HG03342 (cell line): ENCODE measurements around the gene ETV2.
"Not testable (repeated sequence)": the region's sequence is repeated elsewhere in the genome, so short reads cannot be mapped to it uniquely, and the experiment has no call there.

Experiments used
- ATAC-seq: cut with Tn5 transposase; IDR thresholded peaks from one replicate; pipeline ENCODE4 v1.9.1; 2021; ENCODE audit warnings: mild to moderate bottlenecking, moderate library complexity; ENCODE audit not compliant: unreplicated experiment

Gene ETV2

DNA sequence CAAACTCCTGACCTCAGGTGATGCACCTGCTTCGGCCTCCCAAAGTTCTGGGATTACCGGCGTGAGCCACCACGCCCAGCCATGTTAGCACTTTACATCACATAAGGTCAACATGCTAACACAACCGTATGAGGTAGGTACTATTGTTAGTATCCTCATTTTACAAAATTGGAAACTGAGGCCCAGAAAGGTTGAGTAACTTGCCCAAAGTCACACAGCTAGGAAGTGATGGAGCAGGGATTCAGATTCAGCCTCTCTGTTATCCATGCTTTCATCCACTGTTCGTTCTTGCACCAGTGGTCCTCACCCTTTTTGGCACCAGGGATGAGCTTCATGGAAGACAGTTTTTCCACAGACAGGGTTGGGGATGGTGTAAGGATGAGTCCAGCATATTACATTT is 15.2 kb downstream of the ETV2 start:
- no peak for ATAC-seq

DNA sequence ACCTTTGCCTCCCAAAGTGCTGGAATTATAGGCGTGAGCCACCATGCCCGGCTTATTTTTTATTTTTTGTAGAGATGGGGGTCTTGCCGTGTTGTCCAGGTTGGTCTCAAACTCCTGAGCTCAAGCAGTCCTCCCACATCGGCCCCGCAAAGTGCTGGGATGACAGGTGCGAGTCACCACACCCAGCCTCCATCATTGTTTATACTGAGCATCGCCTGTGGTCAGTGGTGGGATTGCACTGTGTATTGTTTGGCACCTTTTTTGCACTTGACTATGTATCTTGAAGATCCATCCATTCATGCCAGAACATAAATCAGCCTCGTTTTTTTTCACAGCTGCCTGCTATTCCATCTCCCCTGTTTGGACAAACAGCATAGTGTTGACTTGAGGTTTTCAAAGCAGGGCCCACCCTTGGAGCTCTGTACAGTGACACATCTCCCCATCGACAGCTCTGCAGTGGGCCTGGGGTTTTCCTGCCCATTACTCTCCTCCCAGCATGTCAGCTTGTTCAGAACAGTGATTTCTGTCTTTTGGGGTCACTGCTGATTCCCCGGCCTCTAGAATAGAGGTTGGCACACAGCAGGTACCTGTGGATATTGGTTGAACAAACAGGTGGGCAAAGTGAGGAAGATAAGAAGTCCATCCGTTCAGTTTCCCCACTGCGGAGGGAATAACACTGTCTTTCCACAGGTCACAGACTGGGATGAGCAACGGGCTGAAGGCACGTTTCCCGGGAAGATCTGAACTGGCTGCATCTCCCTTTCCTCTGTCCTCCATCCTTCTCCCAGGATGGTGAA is 16.6 kb downstream of the ETV2 start:
- ATAC-seq, result no peak

DNA sequence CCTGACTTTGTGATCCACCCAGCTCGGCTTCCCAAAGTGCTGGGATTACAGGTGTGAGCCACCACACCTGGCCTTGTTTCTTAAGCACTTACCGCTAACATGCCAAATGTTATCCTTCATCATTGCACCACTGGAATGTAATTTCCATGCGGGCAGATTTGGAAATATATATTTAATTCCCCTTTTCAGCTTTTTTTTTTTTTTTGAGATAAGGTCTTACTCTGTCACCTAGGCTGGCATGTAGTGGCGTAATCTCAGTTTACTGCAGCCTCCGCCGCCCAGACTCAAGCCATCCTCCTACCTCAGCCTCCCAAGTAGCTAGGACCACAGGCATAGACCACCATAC is 20.4 kb downstream of the ETV2 start:
- ATAC-seq, result no peak

DNA sequence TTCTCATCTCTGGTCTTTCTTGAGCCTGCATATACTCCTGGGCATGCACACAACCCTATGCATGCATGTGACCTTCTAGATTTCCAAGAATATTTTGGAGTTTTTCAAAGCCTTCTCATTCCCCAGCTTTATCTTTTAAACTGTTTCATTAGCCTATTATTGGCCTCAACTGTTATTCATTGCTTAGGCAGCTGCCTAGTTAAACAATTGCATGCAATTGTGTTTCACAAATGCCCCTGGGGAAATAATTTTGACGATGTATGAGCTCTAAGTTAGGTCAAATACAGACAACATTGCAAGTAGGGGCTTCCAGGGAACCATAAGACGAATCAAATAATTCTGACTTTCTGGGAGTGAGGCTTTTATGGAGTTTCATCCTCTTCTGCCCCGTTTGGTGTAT is 22.4 kb downstream of the ETV2 start:
- ATAC-seq, result no peak

DNA sequence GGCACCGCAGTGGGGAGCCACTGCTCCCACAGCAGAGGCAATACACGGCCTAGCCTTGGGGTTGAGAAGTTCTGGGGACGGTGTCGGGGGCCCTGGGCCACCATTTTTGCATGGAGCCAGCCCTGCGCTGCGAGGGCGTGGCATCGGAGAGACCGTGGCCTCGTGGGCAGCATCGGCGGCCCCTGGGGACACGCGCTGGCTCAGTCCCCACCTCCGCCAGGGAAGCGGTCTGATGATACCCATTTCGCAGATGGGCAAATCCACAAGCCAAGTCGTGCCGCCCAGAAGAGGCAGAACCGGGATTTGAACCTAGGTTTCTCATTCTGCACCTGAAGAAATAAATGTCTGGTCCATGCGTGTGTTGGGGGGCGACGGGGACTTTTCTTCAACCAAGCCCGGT is 23.6 kb downstream of the ETV2 start:
- ATAC-seq, result no peak

DNA sequence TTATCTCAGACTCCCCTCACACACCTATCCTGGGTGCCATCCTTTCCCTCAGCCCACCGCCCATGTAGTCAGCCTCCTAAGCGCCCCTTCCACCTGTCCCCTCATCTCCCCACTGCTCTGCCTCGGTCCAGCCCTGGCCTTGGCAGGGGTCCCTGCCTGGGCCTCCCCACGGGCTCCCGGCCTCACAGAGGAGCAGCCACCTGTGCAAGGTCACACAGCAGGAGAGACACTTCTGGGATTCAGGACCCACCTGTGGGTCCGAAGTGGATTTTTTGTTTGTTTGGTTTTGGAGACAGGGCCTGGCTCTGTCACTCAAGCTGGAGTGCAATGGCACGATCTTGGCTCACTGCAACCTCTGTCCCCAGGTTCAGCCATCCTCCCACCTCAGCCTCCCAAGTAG is 24.1 kb downstream of the ETV2 start:
- ATAC-seq, result no peak

DNA sequence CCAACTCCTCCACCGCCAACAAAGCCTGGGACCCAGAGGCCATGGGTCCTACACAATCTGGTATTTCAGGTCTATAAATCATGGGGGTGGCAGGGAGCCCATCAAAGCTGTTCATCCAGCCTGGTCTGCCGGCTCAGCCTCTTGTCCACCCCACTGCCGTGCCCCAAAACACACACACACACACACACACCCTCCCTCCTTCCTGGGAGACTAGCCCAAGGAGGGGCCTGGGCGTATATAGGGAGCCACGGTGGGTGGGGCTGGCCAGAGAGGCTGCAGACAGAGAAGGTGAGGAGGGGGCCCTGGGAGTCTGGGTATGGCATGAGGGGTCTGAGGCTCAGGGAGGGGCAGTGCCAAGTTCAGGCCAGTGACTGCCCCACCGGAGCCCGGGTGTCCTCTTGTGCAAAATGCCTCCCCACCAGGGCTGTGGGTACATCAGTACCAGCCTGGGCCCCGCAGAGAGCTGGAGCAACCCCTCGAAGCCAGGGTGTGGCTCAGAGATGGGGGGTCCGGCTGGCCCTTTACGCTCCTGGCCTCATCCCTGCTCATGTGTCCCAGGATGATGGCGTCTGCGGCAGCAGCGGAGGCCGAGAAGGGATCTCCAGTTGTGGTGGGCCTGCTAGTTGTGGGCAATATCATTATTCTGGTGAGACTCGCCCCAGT is 24.8 kb downstream of the ETV2 start, which contains the start of gene UPK1A:
UPK1A (plus strand) TSS at position 267 of the 663 bp plus-strand sequence; CDS start at position 563, 296 bp downstream.
- no peak for ATAC-seq

DNA sequence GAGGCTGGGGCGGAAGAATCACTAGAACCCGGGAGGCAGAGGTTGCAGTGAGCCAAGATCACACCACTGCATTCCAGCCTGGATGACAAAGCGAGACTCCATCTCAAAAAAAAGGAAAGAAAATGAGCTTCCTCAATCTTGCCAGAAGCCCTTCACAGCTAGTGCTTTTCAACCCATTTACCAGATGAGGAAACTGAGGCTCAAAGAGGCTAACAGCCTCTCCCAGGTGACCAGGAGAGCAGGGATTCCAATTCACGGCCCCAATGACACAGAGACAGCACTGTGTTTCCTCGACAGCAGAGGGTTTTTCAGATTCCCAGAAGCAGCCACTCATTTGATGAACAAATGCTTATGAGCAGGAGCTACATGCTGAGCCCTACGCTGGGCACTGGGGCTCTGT is 28.0 kb downstream of the ETV2 start:
- no peak for ATAC-seq

DNA sequence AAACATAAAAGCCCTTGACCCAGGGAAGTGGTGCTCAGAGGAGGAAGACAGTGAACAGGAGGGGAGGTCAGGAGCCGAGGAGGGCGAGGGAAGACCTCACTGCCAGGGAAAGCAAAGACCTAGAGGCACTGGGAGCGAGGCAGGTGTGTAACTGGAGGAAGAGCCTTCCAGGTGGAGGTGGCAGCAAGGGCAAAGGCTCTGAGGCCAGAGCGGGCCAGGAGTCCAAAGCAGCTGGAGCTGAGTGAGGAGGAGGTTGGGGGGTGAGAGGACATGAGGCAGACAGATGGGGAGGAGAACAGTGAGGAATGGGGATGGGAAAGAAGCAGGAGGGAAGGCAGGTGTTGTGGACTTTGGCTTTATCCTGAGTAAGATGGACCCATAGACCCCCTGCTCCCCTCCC is 28.4 kb downstream of the ETV2 start:
- ATAC-seq, result no peak

DNA sequence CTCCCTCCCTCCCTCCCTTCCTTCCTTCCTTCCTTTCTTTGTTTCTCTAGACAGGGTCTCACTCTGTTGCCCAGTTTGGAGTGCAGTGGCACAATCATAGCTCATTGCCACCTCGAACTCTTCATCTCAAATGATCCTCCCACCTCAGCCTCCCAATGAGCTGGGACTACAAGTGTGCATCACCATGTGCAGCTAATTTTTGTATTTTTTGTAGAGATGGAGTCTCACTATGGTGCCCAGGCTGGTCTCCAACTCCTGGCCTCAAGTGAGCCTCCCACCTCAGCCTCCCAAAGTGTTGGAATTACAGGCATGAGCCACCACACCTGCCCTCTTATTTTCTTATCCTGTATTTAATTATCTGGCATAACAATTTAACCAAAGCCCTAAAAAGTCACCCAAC is 29.1 kb downstream of the ETV2 start:
- ATAC-seq, result no peak

DNA sequence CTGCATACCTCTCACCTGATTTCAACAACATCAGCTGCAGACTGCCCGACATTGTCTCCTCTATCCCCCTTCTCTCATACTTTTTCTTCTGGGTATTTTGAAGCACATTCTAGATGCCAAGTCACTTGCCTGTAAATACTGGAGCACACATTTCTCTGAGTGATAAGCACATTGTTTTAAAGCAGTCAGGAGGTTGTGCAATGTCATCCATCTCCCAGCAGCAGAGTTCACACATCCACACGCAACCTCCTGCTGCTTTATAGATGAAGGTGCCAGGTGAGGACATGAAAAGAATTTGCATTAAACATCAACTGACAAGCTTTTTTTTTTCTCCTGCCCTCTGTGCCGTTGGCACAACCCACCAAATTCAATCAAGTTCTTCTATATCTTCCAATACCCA is 30.3 kb downstream of the ETV2 start:
- no peak for ATAC-seq

DNA sequence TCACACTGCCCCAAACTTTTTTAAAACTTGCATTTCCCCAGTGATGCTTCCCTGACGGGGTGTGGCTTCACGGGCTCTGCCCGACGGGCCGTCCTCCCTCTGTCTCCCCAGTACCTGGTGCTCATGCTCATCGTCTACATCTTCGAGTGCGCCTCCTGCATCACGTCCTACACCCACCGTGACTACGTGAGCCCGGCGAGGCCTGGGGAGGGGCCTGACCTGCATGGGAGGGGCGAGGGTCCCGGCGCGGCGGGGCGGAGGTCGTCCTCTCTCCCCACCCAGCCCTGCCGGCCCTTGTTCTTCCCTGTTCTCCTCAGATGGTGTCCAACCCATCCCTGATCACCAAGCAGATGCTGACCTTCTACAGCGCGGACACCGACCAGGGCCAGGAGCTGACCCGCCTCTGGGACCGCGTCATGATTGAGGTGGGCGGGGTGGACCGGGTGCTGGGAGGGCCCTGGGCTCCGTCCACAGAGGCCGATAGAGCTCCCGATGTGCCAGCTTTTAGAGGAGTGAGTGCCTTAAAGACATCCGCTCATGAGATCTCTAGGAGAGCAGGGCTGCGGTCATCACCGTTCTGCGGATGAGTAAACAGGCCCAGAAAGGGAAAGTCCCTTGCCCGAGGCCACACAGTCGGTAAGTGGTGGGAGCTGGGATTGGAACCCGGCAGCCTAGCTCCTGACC is 31.7 kb downstream of the ETV2 start:
- no peak for ATAC-seq

DNA sequence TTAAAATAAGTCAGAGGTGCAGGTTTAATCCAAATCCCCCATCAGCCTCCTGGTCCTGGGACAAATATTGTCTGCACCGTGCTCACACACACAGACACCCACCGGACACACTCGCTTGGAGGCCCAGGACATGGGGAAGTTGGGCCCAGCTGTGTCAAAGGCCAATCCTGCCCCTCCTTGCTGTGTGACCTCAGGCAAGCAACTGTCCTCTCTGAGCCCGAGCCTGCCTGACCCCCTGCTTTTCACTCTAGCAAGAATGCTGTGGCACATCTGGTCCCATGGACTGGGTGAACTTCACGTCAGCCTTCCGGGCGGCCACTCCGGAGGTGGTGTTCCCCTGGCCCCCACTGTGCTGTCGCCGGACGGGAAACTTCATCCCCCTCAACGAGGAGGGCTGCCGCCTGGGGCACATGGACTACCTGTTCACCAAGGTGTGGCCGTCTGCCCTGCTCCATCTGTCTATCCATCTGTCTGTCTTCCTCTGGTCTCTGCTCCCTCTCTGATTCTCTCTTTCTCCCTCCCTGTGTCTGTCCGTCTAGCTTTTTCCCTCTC is 34.1 kb downstream of the ETV2 start:
- ATAC-seq, result no peak

DNA sequence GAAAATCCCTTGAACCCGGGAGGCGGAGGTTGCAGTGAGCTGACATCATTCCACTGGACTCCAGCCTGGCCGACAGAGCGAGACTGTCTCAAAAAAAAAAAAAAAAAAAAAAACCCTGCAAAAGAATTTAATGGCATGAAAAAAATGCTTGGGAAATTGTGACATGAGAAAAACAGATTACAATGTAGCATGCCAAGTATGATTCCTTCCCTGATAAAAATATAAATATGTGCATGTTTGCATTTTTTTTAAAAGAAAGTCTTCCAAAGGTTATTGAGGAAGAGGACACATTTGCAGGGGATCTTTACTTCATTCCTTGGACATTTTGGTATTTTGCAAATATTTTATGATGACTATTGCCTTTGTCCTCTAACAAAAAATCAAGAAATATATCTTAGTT is 48.3 kb downstream of the ETV2 start:
- no peak for ATAC-seq

DNA sequence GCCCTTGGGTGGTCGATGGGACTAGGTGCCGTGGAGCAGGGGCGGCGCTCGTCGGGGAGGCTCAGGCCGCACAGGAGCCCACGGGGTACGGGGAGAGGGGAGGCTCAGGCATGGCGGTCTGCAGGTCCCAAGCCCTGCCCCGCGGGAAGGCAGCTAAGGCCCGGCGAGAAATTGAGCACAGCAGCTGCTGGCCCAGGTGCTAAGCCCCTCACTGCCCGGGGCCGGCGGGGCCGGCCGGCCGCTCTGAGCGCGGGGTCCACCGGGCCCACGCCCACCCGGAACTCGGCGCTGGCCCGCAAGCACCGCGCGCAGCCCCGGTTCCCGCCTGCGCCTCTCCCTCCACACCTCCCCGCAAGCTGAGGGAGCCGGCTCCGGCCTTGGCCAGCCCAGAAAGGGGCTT is 49.6 kb downstream of the ETV2 start:
- ATAC-seq, result not testable (repeated sequence)

DNA sequence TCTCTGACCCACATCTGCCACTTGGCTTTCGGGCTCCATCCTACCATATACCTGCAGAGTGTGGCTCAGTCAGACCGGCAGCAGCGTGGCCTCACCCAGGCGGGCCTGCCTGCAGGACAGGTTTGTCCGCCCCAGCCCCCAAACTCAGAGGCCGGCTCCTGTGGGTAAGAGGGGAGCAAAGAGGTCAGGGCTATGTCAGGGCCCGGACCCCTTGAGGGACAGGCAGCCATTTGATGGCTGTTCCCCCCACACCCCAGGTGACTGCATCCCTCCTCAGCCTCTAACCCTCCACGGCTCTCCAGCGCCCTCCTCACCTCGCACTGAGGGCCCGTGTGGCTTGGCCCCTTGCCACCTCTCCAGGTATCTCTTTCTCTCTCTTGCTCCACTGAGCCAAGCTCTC is 50.5 kb downstream of the ETV2 start:
- ATAC-seq, result no peak

DNA sequence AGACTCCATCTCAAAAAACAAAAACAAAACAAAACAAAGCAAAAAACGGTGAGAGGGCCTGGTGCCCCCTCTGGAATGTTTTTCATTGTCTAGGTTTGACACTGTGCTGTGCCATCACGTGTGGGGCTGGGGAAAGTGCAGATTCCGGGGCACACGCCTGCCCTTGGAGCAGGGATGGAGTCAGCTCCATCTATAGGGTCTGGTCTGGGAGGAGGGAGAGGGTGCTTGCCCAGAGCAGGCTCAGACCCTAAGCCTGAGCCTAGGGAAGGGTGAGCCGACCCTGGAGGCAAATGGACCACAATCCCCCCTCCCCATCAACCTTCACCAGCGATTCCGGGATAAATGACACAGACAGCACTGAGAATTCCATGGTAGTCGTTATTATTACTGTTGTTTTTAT is 51.9 kb downstream of the ETV2 start:
- no peak for ATAC-seq

DNA sequence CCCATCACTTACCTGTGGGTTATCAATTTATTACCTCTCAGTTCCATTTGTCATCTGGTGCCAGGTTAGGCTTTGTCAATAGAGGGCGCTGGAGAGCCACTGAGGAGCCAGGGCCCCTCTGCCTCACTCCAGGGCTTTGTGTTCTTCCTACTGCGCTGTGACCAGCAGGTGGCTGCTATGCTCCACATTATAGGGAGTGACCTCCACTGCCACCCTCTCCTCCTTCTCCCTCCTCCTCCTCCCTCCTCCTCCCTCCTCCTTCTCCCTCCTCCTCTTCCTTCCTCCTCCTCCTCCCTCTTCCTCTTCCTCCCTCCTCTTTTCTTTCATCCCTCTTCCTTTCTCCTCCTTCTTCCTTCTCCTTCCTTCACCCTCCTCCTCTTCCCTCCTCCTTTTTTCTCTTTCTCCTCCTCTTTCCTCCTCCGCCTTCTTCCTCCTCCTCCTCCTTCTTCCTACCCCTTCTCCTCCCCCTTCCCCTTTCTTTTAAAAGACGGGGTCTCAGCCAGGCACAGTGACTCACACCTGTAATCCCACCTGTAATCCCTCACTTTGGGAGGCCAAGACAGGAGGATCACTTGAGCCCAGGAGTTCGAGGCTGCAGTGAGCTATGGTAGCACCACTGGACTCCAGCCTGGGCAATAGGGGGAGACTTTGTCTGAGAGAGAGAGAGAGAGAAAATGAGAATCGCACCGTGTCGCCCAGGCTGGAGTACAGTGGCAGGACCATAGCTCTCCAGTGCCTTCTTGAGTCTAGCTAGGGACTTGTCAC is 52.5 kb downstream of the ETV2 start:
- peak; percentile 77 for ATAC-seq
